NB4 (cell line): ENCODE data around the gene MRE11.
"Not testable (repeated sequence)": the region's sequence is repeated elsewhere in the genome, so short reads cannot be mapped to it uniquely, and the experiment has no call there.

Source experiments
- DNase-seq: peaks from one replicate; pipeline ENCODE4 v3.0.0; 2010; ENCODE audit warnings: low read depth
- H3K4me3 ChIP-seq: one replicate; pipeline ENCODE4 v1.5.1; 2011; ENCODE audit warnings: mild to moderate bottlenecking, low read depth, low read length, moderate library complexity
- MYC ChIP-seq: IDR thresholded peaks from 2 replicates; pipeline ENCODE4 v1.6.1; 2011; ENCODE audit warnings: low read depth, low read length
- POLR2A ChIP-seq: IDR thresholded peaks from 2 replicates; pipeline ENCODE4 v1.6.1; 2011; ENCODE audit warnings: mild to moderate bottlenecking; ENCODE audit not compliant: insufficient read length; ENCODE audit errors: extremely low read depth
- TF ChIP-seq, protein P1 (sequence below): IDR thresholded peaks from 2 replicates; pipeline ENCODE4 v1.6.1; 2011; ENCODE audit warnings: low read depth, low read length
- TF ChIP-seq, protein P2 (sequence below): IDR thresholded peaks from one replicate; pipeline ENCODE4 v1.5.1; 2012; ENCODE audit warnings: low read depth, low read length

MRE11 gene

DNA sequence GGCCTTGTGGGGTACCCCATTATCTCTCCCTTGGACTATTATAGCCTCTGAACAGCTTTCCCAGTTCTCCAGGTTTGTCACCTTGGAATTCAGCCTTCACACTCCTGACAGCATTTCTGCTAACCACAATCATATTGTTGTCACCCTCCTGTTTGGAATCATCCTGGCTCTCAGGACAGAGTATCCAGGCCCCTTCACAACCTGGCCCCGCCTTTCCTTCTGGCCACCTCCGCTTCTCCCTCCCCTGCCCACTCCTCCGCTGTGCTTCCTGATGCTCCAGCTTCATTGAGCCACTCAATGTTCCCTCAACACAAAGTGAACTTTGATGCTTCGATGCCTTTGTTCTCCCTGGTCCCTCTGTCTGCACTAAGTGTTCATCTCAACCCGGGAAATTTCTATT lies 95.5 kb downstream of the MRE11 start:
- TF ChIP-seq POLR2A, result no peak
- no peak for TF ChIP-seq MYC
- no peak overlapping the region for H3K4me3 ChIP-seq
- DNase-seq, result no peak

DNA sequence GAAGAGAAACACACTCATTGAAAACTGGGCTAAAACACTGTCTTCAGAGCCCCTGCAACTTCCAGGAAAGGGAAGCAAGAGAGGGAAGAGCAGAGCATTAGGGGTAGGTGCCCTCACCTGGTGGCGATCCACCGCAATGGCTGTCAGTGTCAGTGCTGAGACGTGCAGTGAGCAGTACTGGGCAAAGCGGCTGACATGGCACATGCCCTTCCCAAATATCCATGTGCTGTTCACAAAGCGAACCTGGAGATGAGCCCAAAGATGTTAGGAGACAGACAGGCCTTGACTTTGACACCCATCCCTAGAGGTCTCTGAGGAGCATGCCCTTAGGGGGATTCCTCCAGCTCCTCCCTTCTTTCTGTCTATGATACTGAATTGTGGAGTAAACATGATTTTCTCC lies 97.4 kb downstream of the MRE11 start:
- no peak for DNase-seq
- H3K4me3 ChIP-seq, result no peak overlapping the region
- TF ChIP-seq POLR2A (no peak), MYC (no peak)
- TF ChIP-seq, protein P1, sequence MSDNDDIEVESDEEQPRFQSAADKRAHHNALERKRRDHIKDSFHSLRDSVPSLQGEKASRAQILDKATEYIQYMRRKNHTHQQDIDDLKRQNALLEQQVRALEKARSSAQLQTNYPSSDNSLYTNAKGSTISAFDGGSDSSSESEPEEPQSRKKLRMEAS, result no peak
- TF ChIP-seq, protein P2, sequence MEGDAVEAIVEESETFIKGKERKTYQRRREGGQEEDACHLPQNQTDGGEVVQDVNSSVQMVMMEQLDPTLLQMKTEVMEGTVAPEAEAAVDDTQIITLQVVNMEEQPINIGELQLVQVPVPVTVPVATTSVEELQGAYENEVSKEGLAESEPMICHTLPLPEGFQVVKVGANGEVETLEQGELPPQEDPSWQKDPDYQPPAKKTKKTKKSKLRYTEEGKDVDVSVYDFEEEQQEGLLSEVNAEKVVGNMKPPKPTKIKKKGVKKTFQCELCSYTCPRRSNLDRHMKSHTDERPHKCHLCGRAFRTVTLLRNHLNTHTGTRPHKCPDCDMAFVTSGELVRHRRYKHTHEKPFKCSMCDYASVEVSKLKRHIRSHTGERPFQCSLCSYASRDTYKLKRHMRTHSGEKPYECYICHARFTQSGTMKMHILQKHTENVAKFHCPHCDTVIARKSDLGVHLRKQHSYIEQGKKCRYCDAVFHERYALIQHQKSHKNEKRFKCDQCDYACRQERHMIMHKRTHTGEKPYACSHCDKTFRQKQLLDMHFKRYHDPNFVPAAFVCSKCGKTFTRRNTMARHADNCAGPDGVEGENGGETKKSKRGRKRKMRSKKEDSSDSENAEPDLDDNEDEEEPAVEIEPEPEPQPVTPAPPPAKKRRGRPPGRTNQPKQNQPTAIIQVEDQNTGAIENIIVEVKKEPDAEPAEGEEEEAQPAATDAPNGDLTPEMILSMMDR, result no peak

DNA sequence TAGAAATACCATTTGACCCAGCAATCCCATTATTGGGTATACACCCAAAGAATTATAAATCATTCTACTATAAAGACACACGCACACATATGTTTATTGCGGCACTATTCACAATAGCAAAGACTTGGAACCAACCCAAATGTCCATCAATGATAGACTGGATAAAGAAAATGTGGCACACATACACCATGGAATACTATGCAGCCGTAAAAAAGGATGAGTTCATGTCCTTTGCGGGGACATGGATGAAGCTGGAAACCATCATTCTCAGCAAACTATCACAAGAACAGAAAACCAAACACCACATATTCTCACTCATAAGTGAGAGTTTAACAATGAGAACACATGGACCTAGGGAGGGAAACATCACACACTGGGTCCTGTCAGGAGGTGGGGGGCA lies 101.7 kb downstream of the MRE11 start:
- H3K4me3 ChIP-seq, DNase-seq: not testable (repeated sequence)

DNA sequence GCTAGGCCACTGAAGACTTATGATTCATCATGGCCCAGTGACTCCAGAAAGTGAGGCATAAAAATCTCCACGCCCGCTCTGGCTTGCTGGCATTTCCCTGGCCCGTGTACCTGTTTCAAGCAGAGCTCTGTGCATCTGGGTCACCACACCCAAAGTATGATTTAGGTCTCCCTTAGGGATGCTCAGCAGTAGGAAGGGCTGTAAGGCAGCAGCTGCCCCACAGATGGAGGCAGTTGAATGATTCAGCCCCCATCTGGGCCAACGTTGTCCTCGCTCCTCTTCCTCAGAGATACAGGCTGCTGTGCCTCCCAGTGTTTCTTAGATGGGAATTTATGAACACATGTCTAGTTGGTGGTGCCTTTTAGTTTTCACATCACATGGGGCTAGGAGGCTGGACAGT lies 114.0 kb downstream of the MRE11 start:
- TF ChIP-seq, protein P1, result no peak
- no peak for TF ChIP-seq POLR2A
- TF ChIP-seq MYC, result no peak
- TF ChIP-seq, protein P2, result no peak
- no peak overlapping the region for H3K4me3 ChIP-seq
- DNase-seq, result no peak

DNA sequence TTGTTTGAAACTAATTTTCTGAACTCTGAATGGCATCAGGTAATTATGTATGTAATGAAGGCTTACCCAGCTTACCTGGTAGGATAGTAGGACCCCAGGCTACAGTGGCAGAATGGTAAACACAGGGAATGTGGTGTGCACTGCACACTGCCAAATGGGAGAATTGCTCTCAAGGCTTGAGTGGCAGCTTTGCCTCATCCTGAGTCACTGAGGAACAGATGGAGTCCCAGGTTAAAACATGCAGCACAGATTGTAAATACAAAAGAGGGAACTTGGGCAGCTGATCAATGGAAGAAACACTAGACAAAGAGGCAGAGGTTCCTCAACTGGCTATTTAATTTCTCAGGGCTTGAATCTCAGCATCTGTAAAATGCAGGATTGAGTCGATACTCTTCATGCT lies 116.8 kb downstream of the MRE11 start:
- H3K4me3 ChIP-seq, result no peak overlapping the region
- DNase-seq, result no peak
- TF ChIP-seq, protein P2, result no peak
- TF ChIP-seq MYC (no peak), POLR2A (no peak)
- TF ChIP-seq, protein P1, result no peak

DNA sequence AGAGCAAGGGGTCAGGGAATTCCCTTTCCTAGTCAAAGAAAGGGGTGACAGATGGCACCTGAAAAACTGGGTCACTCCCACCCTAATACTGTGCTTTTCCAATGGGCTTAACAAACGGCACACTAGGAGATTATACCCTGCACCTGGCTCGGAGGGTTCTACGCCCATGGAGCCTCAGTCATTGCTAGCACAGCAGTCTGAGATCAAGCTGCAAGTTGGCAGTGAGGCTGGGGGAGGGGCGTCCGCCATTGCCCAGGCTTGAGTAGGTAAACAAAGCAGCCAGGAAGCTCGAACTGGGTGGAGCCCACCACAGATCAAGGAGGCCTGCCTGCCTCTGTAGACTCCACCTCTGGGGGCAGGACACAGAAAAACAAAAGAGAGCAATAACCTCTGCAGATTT lies 123.1 kb downstream of the MRE11 start:
- not testable (repeated sequence) for DNase-seq, H3K4me3 ChIP-seq
